ENCODE data around the gene SLC30A3.
"Not testable (repeated sequence)": the region's sequence is repeated elsewhere in the genome, so short reads cannot be mapped to it uniquely, and the experiment has no call there.

SLC30A3 gene

DNA sequence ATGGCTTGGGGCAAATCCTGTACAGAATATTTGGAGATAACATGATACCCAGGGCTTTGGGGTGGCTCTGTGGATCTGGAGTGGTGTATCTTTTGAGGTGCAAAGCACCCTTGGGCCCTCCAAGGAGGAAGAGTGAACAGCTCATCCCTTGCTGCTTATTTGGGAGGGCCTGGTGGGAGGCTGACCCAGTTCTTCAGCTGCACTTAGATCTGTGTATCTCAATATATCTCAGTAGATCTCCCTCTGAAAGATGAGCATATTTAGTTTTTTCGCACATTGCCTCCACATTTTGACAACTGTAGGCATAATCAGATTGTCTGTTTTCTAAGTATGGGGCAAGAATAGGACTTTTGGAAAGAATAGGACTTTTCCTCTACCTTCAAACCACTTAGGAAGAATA is 22.1 kb upstream of the SLC30A3 start:
- no peak for DNase-seq (ENCODE audit: low read depth)

DNA sequence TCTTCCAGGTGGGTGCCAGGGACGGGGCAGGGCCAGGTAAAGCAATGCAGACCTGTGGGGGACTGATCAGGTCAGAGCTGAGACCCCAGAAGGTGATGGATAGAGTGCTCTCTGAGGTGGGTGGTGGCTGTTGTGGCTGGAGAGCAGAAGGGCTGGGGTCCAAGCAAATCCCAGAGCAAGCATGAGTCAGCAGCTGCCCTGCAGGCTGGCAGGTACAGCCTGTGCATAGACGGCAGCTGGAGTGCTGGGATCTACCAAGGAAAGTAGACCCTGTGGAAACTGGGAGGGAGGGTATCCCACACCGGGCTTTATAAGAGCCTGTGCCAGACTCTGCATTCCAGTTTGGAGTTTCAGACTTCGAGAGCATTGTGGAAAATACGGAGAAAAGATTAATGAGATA is 20.0 kb upstream of the SLC30A3 start:
- DNase-seq (ENCODE audit: low read depth), result no peak

DNA sequence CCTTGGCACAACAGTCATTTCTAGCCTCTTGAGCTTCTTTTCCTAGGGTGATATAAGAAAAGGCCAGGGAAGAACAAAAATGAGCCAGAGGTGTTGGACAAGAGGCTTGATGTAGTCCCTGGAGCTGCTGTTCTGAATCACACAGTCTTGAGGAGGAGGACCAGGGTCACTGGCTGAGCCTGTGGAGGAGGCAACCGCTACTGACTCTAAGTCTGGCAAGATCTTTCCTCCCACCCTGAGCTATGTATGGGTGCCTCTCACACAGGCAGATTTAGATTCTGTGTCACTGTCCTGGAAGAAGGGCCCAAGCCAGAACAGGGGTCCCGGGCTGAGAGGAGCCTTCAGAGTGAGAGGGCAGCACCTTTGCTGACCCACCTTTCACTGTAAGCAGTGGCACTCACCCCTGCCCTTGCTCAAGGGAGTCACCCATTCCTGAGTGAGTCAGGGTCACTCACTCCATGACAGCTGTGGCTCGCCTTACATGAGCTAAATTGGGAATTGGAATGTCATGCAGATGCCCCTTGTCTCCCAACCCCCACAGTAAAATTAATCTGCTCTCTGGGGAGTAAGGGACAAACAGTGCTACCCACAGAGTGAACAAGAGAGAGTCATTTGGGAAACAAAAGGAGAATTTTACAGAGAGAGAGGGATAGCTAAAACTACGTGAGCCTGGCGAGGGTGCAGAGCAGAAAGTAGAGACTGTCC is 19.2 kb upstream of the SLC30A3 start, which contains the start of gene TRIM54:
TRIM54 (plus strand) TSS at position 575 of the 705 bp plus-strand sequence. CDS start 303 bp downstream, outside the sequence.
- no peak for DNase-seq (ENCODE audit: low read depth)

DNA sequence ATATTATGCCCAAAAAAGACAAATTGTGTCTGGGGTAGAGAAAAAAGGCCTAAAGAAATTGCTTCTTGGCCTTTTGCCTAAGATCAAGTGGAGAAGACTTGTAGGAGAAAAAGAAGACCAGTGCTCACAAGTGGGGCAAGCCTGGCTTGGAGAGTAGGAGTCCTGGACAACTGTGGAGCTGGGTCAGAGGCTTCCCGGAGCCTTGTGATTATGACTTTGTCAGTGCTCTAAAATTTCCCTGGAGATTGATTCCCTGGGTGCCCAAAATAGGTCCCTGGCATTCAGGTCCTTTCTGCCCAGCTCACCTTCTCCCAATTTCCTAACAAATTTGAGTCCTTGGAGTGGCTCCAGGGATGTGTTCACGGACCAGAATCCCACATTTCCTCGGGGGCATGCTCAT is 18.6 kb upstream of the SLC30A3 start:
- DNase-seq (ENCODE audit: low read depth), result no peak

DNA sequence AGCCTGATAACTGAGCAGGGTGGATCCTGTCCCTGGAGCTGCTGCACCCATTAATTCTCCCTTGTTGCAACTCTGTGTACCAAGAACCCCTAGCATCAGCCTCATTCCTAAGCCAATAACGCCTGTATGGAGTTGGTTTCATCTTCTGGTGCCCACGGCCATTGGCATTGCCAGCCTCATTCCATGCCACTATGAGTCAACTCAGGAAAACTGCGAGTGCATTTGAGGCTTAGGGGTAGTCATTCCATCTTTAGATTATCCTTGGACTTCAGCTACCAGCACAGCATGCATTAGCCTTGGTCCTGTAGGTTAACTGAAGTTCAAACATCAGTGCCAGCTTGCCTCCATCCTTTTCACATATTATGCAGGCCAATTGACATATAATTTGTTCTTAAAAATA is 18.0 kb upstream of the SLC30A3 start:
- no peak for DNase-seq (ENCODE audit: low read depth)

DNA sequence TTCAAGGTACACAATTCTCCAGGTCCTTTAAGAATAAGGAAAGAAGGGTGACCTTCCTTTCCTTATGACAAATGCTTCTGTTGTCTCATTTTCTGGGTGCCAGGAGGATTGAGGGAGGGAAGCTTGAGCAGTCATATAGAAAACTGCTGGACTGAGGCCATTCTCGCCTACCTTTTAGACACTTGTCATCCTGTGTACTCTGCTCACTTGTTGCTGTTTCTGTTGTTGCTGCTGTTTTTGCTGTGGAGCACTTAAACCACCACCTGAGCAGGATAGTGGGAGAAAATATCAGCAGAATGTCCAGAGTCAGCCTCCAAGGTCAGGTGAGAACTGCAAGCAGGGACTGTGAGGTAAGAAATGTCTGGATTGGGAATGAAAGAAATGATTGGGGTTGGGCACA is 15.2 kb upstream of the SLC30A3 start:
- DNase-seq (ENCODE audit: low read depth), result no peak

DNA sequence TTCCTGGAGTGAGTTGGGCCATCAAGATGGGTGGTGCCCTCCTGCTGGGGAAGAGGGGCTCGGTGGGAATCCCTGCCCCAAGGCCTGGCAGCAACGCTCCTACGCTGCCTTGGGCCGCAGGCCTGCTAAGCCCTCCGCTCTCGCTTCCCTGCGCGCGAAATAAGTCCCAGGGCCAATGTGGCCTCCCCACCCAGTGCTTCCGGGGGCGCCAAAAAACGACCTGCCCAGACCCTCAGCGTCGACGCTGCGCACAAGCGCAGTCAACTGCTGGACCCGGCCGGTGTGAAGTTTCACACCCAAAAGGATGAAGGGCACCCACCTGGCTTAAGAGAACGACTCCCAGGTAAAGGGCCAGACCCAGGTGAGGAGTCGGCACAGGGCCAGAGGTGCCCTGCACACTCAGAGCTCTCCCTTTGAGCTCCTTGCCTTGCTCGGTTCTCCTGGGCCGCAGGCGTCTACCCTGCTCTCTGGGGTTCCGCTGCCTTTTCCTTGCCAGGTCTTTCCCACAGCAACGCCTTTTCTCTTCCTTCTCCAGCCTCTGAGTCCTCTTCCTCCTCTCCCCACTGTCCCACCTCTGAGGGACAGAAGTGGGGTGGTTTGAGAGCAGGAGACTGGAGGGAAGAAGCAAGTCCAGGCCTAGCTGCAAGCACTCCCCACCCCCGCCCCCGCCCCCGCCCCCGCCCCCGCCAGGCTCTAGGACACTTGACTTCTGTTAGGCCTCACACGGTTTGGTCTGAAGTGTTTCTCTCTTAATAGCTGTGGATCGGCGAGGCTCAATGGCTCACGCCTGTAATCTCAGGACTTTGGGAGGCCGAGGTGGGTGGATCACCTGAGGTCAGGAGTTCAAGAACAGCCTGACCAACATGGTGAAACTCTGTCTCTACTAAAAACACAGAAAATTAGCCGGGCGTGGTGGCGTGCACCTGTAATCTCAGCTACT is 12.6 kb upstream of the SLC30A3 start, which contains the start of gene DNAJC5G:
DNAJC5G (plus strand) TSS at position 223 of the 940 bp plus-strand sequence. CDS start 1,296 bp downstream, outside the sequence.
- no peak for DNase-seq (ENCODE audit: low read depth)

DNA sequence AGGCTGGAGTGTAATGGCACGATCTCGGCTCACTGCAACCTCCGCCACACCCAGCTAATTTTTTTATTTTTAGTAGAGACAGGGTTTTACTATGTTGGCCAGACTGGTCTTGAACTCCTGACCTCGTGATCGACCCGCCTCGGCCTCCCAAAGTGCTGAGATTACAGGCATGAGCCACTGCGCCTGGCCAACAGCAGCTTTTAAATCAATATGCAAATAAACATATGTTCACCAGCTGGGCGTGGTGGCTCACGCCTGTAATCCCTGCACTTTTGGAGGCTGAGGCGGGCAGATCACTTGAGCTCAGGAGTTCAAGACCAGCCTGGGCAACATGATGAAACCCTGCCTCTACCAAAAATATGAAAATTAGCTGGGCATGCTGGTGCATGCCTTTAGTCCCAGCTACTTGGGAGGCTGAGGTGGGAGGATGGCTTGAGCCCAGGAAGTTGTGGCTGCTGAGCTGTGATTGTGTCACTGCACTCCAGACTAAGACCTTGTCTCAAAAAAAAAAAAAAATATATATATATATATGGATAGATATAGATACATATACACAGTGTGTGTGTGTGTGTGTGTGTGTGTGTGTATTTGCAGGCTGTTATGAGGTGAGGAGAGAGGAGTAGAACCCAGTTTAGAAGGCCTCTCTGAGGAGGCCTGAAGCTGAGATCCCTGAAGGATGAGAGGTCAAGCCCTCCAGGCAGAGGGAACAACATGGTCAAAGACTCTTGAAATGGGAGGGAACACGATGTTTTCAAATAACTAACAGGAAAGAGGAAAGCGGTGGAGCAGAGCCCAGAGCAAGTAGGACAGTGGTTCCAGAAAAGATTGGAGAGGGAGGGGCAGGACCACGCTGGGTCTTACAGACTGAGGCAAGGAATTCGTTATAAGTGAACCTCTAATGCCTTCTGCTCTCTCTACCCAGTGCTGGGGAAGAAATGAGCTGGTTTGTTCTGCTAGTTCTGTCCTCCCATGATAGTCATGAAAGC is 10.0 kb upstream of the SLC30A3 start:
- not testable (repeated sequence) for DNase-seq (ENCODE audit: low read depth)

DNA sequence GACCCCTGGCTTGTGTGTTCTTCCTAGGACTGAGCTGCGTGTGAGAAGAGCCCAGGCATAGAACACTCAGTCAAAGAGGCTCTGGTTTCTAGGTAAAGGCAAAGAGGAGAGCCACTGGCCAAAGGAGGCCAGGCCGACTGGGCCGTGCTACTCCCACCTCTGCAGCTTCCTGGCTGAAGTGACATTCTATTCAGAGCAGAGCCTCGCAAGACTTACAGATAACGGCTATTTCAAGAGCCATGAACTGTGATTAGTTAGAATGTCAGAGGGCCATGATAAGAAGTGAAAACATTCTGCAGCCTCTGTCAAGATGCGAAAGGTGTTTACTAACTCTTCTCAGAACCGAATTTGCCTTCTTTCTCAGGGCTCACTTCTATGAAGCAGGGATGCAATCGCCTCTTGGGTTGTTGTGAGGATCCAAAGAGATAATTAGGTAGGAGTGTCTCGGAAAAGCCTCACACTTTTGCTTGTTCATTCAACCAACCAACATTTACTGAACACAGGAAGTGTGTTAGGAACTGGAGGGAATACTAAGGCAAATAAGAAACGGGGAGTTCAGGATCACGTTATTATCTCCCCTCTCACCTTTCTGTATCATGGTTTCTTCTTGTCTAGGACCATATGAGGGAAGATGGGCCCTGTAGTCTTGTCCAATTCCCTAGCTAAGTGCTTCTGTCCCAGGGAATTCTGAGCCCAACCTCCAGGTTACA is 8.9 kb upstream of the SLC30A3 start:
- DNase-seq (ENCODE audit: low read depth), result no peak

DNA sequence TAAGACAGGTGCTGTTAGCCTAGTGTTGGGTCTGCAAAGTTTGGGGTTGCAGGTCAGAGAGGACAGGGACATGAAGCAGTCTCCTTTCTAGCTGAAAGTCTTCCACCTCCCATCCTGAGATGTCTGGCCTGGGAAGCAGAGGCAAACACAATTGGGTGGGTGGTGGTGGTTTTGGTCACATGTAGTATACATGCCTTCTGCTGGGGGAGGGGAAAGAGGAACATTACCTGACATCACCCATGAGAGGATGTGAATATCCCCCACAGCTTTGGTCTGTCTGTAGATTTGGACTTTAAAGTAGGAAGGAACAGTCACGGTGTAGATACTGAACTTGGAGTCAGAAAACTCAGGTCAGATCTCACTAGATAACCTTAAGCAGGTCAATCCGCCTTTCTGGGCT is 7.8 kb upstream of the SLC30A3 start:
- DNase-seq (ENCODE audit: low read depth), result no peak

DNA sequence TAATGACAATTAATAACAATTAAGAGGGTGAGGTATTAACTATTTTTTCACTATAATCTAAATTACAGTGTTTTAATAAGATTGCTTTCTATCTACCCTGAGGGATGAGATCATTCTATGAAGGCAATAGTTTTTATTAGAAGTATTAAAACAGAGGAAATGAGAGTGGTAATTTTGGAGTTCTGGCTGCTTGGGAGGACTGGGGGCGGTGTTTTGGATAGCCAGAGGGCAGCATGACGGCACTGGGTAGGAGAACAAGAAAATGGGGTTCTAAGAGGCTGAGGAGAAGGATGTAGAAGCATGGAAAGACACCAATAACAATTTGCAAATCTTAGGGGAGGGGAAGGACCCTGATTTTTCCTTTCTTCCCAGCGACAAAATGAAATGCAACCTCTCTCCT is 7.3 kb upstream of the SLC30A3 start:
- no peak for DNase-seq (ENCODE audit: low read depth)

DNA sequence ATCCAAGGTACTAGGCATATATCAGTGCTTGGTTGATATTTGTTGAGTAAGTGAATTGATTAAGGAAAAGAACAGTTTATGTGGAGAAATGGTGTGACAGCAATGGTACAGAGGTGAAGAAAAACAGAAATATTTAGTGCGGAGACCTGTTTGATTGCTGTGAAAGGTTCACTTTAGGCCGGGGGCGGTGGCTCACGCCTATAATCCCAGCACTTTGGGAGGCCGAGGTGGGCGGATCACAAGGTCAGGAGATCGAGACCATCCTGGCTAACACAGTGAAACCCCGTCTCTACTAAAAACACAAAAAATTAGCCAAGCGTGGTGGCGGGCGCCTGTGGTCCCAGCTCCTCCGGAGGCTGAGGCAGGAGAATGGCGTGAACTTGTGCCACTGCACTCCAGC is 5.4 kb upstream of the SLC30A3 start:
- DNase-seq (ENCODE audit: low read depth), result not testable (repeated sequence)

DNA sequence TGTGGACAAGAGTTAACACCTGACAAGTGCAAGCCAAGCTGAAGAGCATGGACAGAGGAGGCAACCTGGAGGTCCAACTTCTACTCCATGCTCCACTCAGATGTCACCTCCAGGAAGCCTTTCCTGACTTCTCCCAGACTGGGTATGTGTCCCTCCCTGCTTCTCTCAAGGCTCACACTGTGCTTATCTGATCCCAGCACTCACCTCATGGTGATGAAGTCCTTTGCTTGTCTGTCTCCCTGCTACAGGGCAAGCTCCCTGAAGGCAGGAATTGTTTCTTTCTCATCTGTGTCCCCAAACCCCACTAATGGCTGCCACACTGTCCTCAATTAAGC is 2.7 kb upstream of the SLC30A3 start:
- no peak for DNase-seq (ENCODE audit: low read depth)

DNA sequence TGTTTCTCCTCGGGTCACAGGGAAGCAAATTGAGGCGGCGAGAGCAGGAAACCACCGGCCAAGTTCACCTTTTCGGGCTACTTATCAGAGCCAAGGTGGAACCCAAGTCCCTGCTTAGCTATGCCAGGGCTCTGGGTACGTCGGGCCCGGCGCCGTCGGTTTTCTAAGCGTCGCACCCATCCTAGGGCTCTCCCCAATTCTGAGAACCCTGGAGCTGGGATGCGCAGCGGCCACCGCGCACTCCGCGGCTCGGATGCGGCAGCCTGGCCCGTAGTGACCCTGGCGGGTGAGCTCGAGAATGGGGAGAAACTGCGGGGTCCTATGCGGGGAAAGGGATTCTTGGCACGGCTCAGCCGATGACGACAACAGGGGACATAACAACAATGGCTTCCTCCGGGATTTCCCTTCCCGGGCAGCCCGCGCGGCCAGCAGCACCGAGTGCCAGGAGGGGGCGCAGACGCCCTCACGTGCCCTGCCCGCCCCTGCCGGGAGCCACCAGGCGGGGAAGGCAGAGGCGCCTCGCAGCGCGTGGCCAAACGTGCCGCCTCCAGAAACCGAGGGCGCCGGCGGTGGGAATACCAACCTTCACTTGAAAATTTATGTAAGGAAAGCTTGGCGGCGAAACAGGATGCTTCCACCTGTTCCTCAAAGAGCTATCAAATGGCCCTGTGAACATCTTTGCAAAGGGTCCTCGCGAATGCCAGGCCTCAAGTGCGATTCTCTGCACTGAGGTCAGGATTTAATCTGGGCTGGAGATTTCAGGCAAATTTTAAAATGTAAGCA is 2.1 kb upstream of the SLC30A3 start:
- DNase-seq (ENCODE audit: low read depth), result peak; percentile 46

DNA sequence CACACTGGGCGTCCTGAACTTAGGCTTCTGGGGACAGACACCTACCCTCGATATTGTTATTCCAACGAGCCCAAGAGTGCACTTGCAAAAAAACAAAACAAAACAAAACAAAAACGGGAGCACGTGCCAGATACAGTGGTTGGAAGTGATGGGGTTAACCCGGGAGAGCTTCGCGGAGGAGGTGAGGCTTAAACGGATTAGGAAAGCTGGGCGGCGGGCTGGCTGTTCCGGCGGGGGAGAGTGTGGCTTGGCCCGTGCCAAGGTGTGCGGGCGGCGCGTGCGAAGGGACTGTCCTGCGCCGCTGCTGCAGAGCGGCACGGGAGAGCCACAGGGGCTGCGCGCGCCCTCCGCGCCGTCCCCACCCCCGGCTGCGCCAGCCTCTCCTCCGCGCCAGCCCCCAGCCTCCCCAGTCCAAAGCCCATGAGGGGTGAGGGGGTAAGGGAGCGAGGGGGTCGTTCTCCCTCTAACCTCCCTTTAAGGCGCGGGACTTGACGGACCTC is 1.5 kb upstream of the SLC30A3 start:
- no peak for DNase-seq (ENCODE audit: low read depth)

DNA sequence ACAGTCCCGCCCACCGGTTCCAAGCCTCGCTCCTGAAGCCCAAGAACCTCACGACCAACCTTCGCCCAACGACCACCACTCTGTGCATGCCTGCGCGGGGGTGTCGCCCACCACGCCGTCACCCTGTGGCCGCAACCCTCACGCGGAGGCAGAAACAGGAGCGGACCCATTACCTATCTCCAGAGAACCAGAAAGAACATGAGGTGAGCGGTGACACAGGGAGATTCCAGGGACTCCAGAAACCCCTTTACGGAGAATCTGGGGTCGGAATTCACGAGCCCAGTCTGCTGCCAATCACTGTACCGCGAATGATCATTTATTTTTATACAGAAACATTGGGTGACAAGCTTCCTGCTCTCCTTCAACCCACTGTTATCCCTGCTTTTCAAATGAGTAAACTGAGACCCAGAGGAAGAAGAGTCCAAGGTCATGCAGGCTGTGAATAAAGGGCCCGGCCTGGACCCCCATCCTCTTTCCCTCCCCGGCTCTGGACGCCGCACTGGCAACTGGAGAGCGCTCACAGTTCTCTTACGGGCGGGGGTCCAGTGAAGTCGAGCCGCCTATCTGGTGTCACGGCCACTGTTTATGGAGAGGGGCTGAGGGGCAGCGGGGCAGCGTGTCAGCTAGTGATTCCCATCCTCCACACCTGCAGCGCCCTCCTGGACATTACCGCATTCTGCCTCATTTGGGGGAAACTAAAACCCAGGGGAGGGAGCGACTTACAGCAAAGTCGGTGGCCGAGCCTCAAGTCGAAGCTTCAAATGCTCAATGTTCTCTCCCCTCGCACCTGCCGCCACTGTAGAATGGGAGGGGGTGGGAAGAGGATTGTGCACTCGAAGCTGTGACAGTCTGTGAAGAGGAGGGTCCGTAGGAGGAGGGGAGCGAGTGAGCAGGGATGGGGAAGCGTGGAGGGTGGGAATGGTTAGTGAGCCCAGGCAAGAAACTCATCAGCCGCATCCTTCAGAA is 723 bp upstream of the SLC30A3 start:
- DNase-seq (ENCODE audit: low read depth), result no peak

DNA sequence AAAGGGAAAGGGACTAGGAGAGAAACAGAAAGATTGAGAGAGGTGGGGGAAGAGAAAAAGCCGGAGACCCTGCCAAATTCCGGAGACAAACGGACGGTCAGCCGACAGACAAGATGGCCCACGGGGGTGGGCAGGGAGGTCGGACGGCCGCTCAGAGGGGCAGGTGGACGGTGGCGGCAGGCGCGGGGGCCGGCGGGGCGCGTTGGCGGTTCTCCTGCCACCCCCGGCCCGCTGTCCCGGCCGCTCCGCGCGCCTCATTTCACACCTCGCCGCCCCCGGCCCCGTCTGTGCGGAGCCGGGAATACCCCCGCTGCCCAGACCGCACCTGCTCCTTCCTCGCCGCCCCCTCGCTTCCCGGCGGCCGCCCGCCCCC is 935 bp downstream of the SLC30A3 start:
- no peak for DNase-seq (ENCODE audit: low read depth)

DNA sequence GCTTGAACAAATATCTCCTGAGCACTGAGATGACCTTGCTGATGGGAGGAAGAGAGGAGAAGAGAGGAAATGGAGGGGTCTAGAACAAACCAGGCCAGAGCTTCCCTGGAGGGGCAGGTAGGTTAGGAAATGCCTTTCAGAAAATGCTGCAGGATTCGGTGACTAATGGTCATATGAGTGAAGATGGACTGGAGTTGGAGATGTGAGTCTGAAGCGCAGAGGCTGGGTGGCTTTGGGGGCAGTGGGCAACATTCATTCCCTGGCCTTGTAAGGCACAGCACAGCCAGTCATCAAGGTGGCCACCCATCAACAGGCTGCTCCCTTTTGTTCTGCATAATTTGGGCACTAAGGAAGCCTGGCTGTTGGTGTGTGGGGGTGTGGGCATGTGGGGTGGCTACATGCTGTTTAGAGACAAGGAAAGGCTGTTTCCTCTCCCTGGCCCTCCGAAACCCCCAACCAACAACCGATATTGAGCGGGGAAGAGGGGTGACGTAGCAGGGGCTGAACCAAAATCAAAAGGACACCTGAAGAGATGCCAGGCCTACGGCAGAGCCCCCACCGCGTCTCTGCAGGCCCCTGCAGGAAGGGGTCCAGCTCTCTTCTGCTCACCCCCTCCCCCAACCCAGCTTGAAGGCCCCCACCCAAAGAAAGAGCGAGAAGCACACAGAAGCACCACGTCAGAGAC is 1.5 kb downstream of the SLC30A3 start:
- no peak for DNase-seq (ENCODE audit: low read depth)

DNA sequence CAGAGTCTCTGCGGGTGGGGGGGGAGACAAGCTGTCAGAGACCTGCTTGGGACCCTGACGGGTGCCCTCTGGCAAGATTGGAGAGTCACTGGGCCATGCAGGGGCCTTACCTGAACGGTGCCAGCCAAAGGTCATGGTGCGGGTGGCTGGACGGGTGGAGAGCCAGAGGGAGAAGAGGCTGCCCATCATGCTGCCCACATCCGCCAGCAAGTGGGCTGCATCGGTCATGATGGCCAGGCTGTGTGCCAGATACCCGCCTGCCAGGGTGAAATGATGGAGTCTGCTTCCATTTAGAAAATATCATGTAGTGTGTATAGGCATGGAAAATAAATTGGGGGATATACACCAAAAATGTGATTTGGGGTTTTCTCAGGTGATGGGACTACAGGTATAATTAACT is 4.8 kb downstream of the SLC30A3 start:
- no peak for DNase-seq (ENCODE audit: low read depth)

Measured in activated T-helper 1 cell treated with Interleukin-2 at 50 U/mL for 16 hours (primary cell).